A549 (cell line): ENCODE results near the gene DAB1. TPM values are rescaled to one million over a fixed set of nuclear protein-coding genes. Genes with fewer than 3 reads are reported as not detected.

Source experiments
- ATAC-seq, 2 experiments: fragments of 200-7000 bp in 1 of 2; fragments of >200 bp in 1 of 2; cut with Nextera tagmentation in 1 of 2; cut with Tn5 transposase in 1 of 2; 3 replicates each; pipeline versions ENCODE4 v1.8.0 to v1.9.1; 2018 to 2020; ENCODE audit warnings: mild to moderate bottlenecking in 1 of 2, moderate library complexity in 1 of 2
- CTCF ChIA-PET: fragments of 300-600 bp; sonication (Branson Sonifier 250); formaldehyde crosslinking; extraction: SDS; loops from one replicate; lab custom pipeline; 2021; ENCODE audit warnings: antibody characterized with exemption, inconsistent platforms; lab: Yijun Ruan, JAX
- POLR2A ChIA-PET: fragments of 350-600 bp; formaldehyde crosslinking; extraction: SDS; loops from one replicate; lab custom pipeline; 2021; ENCODE audit warnings: antibody characterized with exemption, inconsistent platforms; lab: Yijun Ruan, JAX
- DNase-seq, 2 experiments: peaks; one replicate each; pipeline versions ENCODE4 v3.0.0 to v3.0.0-alpha.2; 2011 to 2016; ENCODE audit warnings: low read depth in 1 of 2, low spot score in 1 of 2
- FAIRE-seq: peaks from 2 replicates; lab custom pipeline; 2011; peaks lifted over from hg19 to GRCh38; lab: Jason Lieb, UNC
- H3K27ac ChIP-seq, 2 experiments: fragments of >200 bp; sonication (Bioruptor Twin); formaldehyde crosslinking; 3 replicates each; pipeline ENCODE4 v1.5.1; 2016 to 2017
- H3K4me1 ChIP-seq: fragments of >200 bp; sonication (Bioruptor Twin); formaldehyde crosslinking; 3 replicates; pipeline ENCODE4 v1.6.1; 2016
- H3K4me2 ChIP-seq: fragments of >200 bp; sonication (Bioruptor Twin); formaldehyde crosslinking; 3 replicates; pipeline ENCODE4 v1.6.1; 2016
- H3K4me3 ChIP-seq: fragments of >200 bp; sonication (Bioruptor Twin); formaldehyde crosslinking; 3 replicates; pipeline ENCODE4 v1.5.1; 2016
- H3K9me3 ChIP-seq: fragments of >200 bp; sonication (Bioruptor Twin); formaldehyde crosslinking; 3 replicates; pipeline ENCODE4 v1.6.1; 2016
- CBX8 ChIP-seq: fragments of 200-600 bp; sonication (generic); IDR thresholded peaks from 2 replicates; pipeline ENCODE4 v1.6.1; 2016
- CHD2 ChIP-seq: fragments of 150-350 bp; IDR thresholded peaks from 2 replicates; pipeline ENCODE4 v1.6.1; 2014; ENCODE audit warnings: low read length; ENCODE audit not compliant: partially characterized antibody
- EHF ChIP-seq: fragments of 250-450 bp; sonication (Bioruptor Pico); IDR thresholded peaks from 2 replicates; pipeline ENCODE4 v1.5.0; 2020; ENCODE audit warnings: mild to moderate bottlenecking
- EHMT2 ChIP-seq: fragments of 200-600 bp; sonication (generic); IDR thresholded peaks from 2 replicates; pipeline ENCODE4 v1.6.1; 2016; ENCODE audit warnings: antibody characterized with exemption, low read depth, mild to moderate bottlenecking, moderate library complexity
- ESRRA ChIP-seq: fragments of 150-350 bp; IDR thresholded peaks from 2 replicates; pipeline ENCODE4 v1.6.1; 2014; ENCODE audit warnings: mild to moderate bottlenecking, low read length, borderline replicate concordance
- FOSB ChIP-seq: fragments of 250-450 bp; sonication (Bioruptor Pico); IDR thresholded peaks from 2 replicates; pipeline ENCODE4 v1.5.0; 2020; ENCODE audit warnings: mild to moderate bottlenecking, moderate library complexity
- FOSL2 ChIP-seq, 2 experiments: fragments of 450-650 bp in 1 of 2; fragments of >200 bp in 1 of 2; sonication (Bioruptor Twin) in 1 of 2; formaldehyde crosslinking; IDR thresholded peaks; 2 replicates each; pipeline versions ENCODE4 v1.5.0 to v1.6.1; 2016 to 2020; ENCODE audit warnings: mild to moderate bottlenecking in 1 of 2, moderate library complexity in 1 of 2
- HDAC2 ChIP-seq: fragments of 200-600 bp; sonication (generic); IDR thresholded peaks from 2 replicates; pipeline ENCODE4 v1.6.1; 2016
- HEYL ChIP-seq: fragments of 250-450 bp; sonication (Bioruptor Pico); IDR thresholded peaks from 2 replicates; pipeline ENCODE4 v1.8.0; 2021; ENCODE audit warnings: mild to moderate bottlenecking, moderate library complexity
- HOXB13 ChIP-seq: fragments of 250-450 bp; sonication (Bioruptor Pico); IDR thresholded peaks from 2 replicates; pipeline ENCODE4 v1.5.0; 2020; ENCODE audit warnings: low read depth, mild to moderate bottlenecking, moderate library complexity
- HOXB5 ChIP-seq: fragments of 250-450 bp; sonication (Bioruptor Pico); IDR thresholded peaks from 2 replicates; pipeline ENCODE4 v1.5.0; 2020; ENCODE audit warnings: mild to moderate bottlenecking, moderate library complexity
- JUN ChIP-seq, 2 experiments: fragments of >200 bp; sonication (Bioruptor Twin); formaldehyde crosslinking; IDR thresholded peaks; 2 replicates in 1 of 2; 3 replicates in 1 of 2; pipeline ENCODE4 v1.6.1; 2016 to 2017
- MAZ ChIP-seq: fragments of 150-350 bp; IDR thresholded peaks from 2 replicates; pipeline ENCODE4 v1.6.1; 2014; ENCODE audit warnings: antibody characterized with exemption, low read depth, low read length, borderline replicate concordance
- NR3C1 ChIP-seq: fragments of >200 bp; sonication (Bioruptor Twin); formaldehyde crosslinking; IDR thresholded peaks from 3 replicates; pipeline ENCODE4 v1.6.1; 2017
- PHF8 ChIP-seq: fragments of 200-600 bp; sonication (generic); IDR thresholded peaks from 2 replicates; pipeline ENCODE4 v1.6.1; 2016; ENCODE audit warnings: low read depth, mild to moderate bottlenecking, antibody characterized with exemption, moderate library complexity, borderline replicate concordance
- POLR2A ChIP-seq: IDR thresholded peaks from 2 replicates; pipeline ENCODE4 v1.6.1; 2012; ENCODE audit warnings: mild to moderate bottlenecking, low read length
- POLR2AphosphoS2 ChIP-seq: conservative IDR thresholded peaks from 2 replicates; pipeline ENCODE4 v1.6.1; 2012; ENCODE audit warnings: low read length, improper control_type of control experiment, inconsistent platforms
- RARB ChIP-seq: fragments of 250-450 bp; sonication (Bioruptor Pico); IDR thresholded peaks from 2 replicates; pipeline ENCODE4 v1.8.0; 2021; ENCODE audit warnings: mild to moderate bottlenecking, moderate library complexity
- RCOR1 ChIP-seq: fragments of 150-350 bp; IDR thresholded peaks from 2 replicates; pipeline ENCODE4 v1.6.1; 2014; ENCODE audit warnings: antibody characterized with exemption, low read length, low read depth
- RFX5 ChIP-seq: fragments of 450-650 bp; IDR thresholded peaks from 2 replicates; pipeline ENCODE4 v1.7.1; 2014; ENCODE audit warnings: antibody characterized with exemption, mild to moderate bottlenecking, moderate library complexity
- RNF2 ChIP-seq: fragments of 200-600 bp; sonication (generic); IDR thresholded peaks from 2 replicates; pipeline ENCODE4 v1.6.1; 2016; ENCODE audit warnings: low read depth, mild to moderate bottlenecking, antibody characterized with exemption, moderate library complexity, borderline replicate concordance
- SMC3 ChIP-seq: fragments of >200 bp; sonication (Bioruptor Twin); formaldehyde crosslinking; IDR thresholded peaks from 3 replicates; pipeline ENCODE4 v1.6.1; 2018; ENCODE audit warnings: inconsistent platforms
- SREBF2 ChIP-seq: fragments of 450-650 bp; IDR thresholded peaks from 2 replicates; pipeline ENCODE4 v1.6.1; 2014; ENCODE audit warnings: mild to moderate bottlenecking, moderate library complexity
- TFCP2L1 ChIP-seq: fragments of 250-450 bp; sonication (Bioruptor Pico); IDR thresholded peaks from 2 replicates; pipeline ENCODE4 v1.5.0; 2021; ENCODE audit warnings: mild to moderate bottlenecking
- ZC3H11A ChIP-seq: fragments of 450-650 bp; IDR thresholded peaks from 2 replicates; pipeline ENCODE4 v1.6.1; 2014; ENCODE audit warnings: antibody characterized with exemption, mild to moderate bottlenecking
- ZFP36 ChIP-seq: fragments of 450-650 bp; IDR thresholded peaks from 2 replicates; pipeline ENCODE4 v1.6.1; 2014; ENCODE audit warnings: borderline replicate concordance; ENCODE audit not compliant: partially characterized antibody
- ZSCAN20 ChIP-seq: fragments of 250-450 bp; sonication (Bioruptor Pico); IDR thresholded peaks from 2 replicates; pipeline ENCODE4 v1.8.0; 2022; ENCODE audit warnings: mild to moderate bottlenecking, moderate library complexity
- WGBS: methylation state at CpG from one replicate; pipeline ENCODE4 v1.1.6; 2017; ENCODE audit errors: missing lambda C conversion rate; 5-methylcytosine and 5-hydroxymethylcytosine counted together
- polyA plus RNA-seq, 4 experiments: library from polyadenylated mRNA; depleted of rRNA in 3 of 4; stranded (reverse); fragments of >200 nt; fragmentation: RNase III in 1 of 4; extraction: RNeasy Plus Mini Kit Qiagen cat#74134 plus additional on column Dnase treatment in 1 of 4; gene quantifications; 2 replicates in 3 of 4; 3 replicates in 1 of 4; pipeline ENCODE4 v1.2.3, GENCODE V29; 2011 to 2017
- TF ChIP-seq, protein P1 (sequence below): fragments of >200 bp; sonication (Bioruptor Twin); formaldehyde crosslinking; IDR thresholded peaks from 2 replicates; pipeline ENCODE4 v1.6.1; 2016
- TF ChIP-seq, protein P2 (sequence below): fragments of >200 bp; sonication (Bioruptor Twin); formaldehyde crosslinking; IDR thresholded peaks from 3 replicates; pipeline ENCODE4 v1.6.1; 2016
- TF ChIP-seq, protein P3 (sequence below): IDR thresholded peaks from 2 replicates; pipeline ENCODE4 v1.6.1; 2012
- TF ChIP-seq, protein P4 (sequence below): IDR thresholded peaks from 2 replicates; pipeline ENCODE4 v1.6.1; 2012; ENCODE audit warnings: low read depth, borderline replicate concordance

Gene DAB1
- polyA plus RNA-seq, 2 of the 4 experiments (the other 2 are of a cell fraction), result not detected

DNA sequence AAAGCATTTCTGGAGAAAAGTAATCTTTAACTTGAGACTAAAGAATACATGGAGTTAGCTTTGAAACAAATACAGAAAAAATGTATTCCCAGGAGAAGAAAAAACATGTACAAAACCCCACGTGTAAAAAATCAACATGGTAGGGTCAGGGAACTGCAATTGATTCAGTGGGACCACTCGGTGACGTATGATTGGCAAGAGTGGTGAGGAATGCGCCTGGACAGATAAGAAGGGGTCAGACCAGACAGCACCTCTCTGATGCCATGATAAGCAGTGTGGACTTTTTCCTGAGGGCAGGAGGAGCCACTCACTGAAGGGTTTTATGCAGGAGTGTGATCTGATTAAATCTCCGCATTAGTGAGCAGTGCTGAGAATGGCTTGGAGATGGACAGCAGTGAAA lies 142.5 kb downstream of the DAB1 start:
- 38% methylated on average over 5 of the region's 5 CpGs for WGBS
- Histone ChIP-seq H3K27ac (no peak overlapping the region), H3K9me3 (no peaks in the 10 kb centered on the region), H3K4me1 (no peaks in the 10 kb centered on the region), H3K4me3 (no peak overlapping the region), H3K4me2 (no peak overlapping the region)
- CTCF ChIA-PET, result no interaction called here
- DNase-seq (no peak), FAIRE-seq (no peak), ATAC-seq (no peak)
- TF ChIP-seq, protein P1, sequence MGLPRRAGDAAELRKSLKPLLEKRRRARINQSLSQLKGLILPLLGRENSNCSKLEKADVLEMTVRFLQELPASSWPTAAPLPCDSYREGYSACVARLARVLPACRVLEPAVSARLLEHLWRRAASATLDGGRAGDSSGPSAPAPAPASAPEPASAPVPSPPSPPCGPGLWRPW, result no peak
- TF ChIP-seq, protein P2, sequence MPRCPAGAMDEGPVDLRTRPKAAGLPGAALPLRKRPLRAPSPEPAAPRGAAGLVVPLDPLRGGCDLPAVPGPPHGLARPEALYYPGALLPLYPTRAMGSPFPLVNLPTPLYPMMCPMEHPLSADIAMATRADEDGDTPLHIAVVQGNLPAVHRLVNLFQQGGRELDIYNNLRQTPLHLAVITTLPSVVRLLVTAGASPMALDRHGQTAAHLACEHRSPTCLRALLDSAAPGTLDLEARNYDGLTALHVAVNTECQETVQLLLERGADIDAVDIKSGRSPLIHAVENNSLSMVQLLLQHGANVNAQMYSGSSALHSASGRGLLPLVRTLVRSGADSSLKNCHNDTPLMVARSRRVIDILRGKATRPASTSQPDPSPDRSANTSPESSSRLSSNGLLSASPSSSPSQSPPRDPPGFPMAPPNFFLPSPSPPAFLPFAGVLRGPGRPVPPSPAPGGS, result no peak
- TF ChIP-seq HDAC2, result no peak
- TF ChIP-seq EHF (CRISPR knock-in tag), result no peak
- no peak for TF ChIP-seq PHF8
- TF ChIP-seq ESRRA, result no peak
- no peak for TF ChIP-seq RARB (CRISPR knock-in tag)
- no peak for TF ChIP-seq CHD2
- TF ChIP-seq POLR2A, result no peak
- no peak for TF ChIP-seq RFX5
- no peak for TF ChIP-seq HOXB13 (CRISPR knock-in tag)
- TF ChIP-seq HEYL (CRISPR knock-in tag), result no peak
- no peak for TF ChIP-seq RCOR1
- POLR2A ChIA-PET, result no interaction called here

DNA sequence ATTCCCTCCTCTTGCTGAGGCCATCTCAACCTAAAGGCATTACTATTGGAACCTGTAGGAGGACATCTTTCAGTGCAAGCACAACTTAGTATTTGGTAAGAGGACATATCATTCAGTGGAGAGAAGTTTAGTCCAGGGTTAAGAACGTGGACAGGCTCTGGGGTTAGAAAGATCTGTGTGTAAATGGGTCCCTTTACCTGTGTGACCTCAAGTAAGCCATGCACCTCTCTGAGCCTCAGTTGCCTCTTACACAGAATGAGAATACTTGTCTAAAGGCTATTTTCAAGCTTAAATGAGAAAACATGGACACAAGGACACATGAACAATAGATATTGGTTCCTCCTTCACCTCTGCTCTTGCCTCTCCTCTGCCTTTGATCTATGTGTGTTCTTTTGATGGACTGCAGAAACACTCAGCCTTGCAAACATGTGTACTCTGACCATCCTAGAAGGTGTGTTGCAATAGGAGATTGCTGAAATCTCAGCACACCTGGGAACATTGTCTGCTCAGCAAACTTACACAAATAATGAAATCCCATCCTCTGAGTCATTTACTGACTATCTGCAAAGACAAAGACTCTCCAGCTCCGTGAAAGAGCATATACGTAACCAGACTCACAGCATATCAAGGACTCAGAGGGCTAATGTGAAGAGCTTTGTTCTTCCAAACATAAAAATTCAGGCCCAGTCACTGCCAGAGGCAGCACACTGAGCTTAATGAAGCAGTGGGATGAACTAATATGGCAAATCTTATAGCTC lies 143.8 kb downstream of the DAB1 start:
- H3K27ac ChIP-seq, result no peak overlapping the region
- POLR2A ChIA-PET, result no interaction called here
- CTCF ChIA-PET, result no interaction called here
- H3K4me2 ChIP-seq, result no peak overlapping the region
- H3K4me1 ChIP-seq, result no peaks in the 10 kb centered on the region
- DNase-seq (peak in 1 of 2 experiments; percentile 2), ATAC-seq (no peak), FAIRE-seq (no peak)
- no peak overlapping the region for H3K4me3 ChIP-seq
- 21% methylated on average over 3 of the region's 3 CpGs for WGBS
- TF ChIP-seq POLR2AphosphoS2 (no peak), CBX8 (no peak), HOXB13 (CRISPR knock-in tag) (no peak), HOXB5 (CRISPR knock-in tag) (no peak), RFX5 (no peak), RNF2 (no peak), JUN (IDR thresholded peaks at IDR 0.05) (no peak), ZSCAN20 (CRISPR knock-in tag) (no peak), FOSB (CRISPR knock-in tag) (no peak), EHMT2 (no peak)
- TF ChIP-seq, protein P3, sequence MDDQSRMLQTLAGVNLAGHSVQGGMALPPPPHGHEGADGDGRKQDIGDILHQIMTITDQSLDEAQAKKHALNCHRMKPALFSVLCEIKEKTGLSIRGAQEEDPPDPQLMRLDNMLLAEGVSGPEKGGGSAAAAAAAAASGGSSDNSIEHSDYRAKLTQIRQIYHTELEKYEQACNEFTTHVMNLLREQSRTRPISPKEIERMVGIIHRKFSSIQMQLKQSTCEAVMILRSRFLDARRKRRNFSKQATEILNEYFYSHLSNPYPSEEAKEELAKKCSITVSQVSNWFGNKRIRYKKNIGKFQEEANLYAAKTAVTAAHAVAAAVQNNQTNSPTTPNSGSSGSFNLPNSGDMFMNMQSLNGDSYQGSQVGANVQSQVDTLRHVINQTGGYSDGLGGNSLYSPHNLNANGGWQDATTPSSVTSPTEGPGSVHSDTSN, result no peak
- H3K9me3 ChIP-seq, result no peaks in the 10 kb centered on the region

DNA sequence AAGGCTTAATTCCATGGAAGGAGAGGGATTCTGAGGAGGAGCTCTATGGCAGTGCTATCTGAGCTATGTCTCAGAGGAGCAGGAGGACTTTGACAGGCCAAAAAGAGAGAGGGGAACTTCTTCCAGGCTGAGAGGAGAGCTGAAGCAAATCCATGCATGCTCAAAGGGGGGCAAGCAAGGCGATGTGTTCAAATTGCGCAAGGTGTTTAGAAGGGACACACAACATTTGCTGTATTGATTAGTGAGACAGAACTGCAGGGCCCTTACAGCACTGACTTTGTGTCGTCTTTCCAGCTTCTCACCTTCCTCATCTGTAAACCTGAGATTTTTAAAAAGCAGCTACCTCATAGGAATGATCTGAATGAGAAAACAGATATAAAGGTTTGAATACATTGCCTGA lies 145.3 kb downstream of the DAB1 start:
- no peaks in the 10 kb centered on the region for H3K9me3 ChIP-seq
- H3K4me3 ChIP-seq, result no peak overlapping the region
- H3K27ac ChIP-seq, result no peak overlapping the region
- POLR2A ChIA-PET, result no interaction called here
- ATAC-seq (no peak), FAIRE-seq (no peak), DNase-seq (no peak)
- WGBS, result 33% methylated on average over 3 of the region's 3 CpGs
- CTCF ChIA-PET, result interaction anchor here (0.5 kb wide), 1 partner anchor 446 kb away, joined by 3 read pairs; no protein-coding TSS in a partner anchor
- H3K4me1 ChIP-seq, result no peaks in the 10 kb centered on the region
- no peak overlapping the region for H3K4me2 ChIP-seq
- TF ChIP-seq NR3C1, result no peak
- no peak for TF ChIP-seq TFCP2L1 (CRISPR knock-in tag)
- TF ChIP-seq MAZ, result no peak
- TF ChIP-seq, protein P2, result no peak
- no peak for TF ChIP-seq PHF8
- TF ChIP-seq EHMT2, result no peak
- no peak for TF ChIP-seq ZSCAN20 (CRISPR knock-in tag)
- no peak for TF ChIP-seq POLR2AphosphoS2
- TF ChIP-seq ZFP36, result no peak
- no peak for TF ChIP-seq HOXB5 (CRISPR knock-in tag)
- no peak for TF ChIP-seq FOSL2 (IDR thresholded peaks at IDR 0.05)
- no peak for TF ChIP-seq FOSL2 (CRISPR knock-in tag; IDR thresholded peaks at IDR 0.05)
- TF ChIP-seq ZC3H11A, result no peak
- no peak for TF ChIP-seq SMC3
- TF ChIP-seq SREBF2, result no peak
- TF ChIP-seq CHD2, result no peak
- TF ChIP-seq HDAC2, result no peak
- TF ChIP-seq, protein P4, sequence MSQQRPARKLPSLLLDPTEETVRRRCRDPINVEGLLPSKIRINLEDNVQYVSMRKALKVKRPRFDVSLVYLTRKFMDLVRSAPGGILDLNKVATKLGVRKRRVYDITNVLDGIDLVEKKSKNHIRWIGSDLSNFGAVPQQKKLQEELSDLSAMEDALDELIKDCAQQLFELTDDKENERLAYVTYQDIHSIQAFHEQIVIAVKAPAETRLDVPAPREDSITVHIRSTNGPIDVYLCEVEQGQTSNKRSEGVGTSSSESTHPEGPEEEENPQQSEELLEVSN, result no peak
- no peak for TF ChIP-seq RNF2
